NCI-H1048 (cell line): ENCODE results near the gene PAPOLB.

ENCODE experiments used
- DNase-seq: peaks from one replicate; lab custom pipeline; 2025; lab: John Stamatoyannopoulos, UW

PAPOLB gene

DNA sequence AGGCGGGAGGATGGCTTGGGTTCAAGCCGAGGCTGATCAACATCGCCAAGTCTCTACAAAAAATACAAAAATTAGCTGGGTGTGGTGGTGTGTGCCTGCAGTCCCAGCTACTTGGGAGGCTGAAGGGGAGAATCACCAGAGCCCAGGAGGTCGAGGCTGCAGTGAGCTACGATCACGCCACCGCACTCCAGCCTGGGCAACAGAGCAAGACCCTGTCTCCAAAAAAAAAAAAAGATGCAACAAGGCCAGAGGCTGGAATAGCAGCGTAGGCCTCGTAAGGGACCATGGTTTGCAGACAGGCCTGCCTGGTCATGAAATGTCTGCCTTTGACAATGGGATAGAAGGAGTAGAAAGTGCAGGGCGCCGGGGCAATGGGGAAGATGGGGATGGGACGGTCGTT, 20.0 kb downstream of the PAPOLB start:
- DNase-seq, result no peak

DNA sequence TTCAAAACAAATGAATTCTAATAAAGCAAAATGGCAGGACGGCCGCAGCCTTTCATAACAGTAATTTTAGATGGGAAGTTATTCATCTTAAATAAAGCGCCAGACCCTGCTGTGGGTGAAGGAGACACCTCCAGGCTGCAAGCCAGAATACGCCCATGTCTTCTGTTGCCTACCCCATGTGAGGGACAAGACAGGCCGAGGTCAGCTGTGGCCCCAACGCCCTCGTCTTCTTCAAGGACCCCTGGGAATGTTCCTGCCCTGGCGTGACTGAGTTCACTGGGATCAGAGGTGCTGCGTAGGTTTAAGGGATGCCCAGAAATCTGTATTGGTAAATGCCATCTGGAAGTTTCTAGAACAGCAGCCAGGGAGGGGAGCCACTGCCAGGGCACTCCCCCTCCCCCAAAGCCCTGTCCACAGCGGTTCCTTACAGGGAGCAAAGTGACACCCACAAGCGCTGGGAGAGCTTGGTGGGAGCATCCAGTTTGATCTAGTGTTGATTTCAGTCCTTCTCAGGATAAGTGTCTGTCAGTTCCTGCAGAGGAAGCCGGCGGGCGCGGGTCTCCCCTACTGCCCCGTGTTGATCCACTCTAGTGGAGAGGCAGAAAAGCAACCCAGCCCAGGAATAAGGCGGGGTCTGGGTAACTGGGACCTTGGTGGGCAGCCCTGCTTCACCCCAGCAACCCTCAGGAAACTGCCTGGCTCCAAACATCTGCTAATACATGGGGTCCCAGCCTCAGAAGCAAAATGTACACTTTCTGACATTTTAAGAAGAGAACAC, 20.6 kb downstream of the PAPOLB start:
- DNase-seq, result no peak

DNA sequence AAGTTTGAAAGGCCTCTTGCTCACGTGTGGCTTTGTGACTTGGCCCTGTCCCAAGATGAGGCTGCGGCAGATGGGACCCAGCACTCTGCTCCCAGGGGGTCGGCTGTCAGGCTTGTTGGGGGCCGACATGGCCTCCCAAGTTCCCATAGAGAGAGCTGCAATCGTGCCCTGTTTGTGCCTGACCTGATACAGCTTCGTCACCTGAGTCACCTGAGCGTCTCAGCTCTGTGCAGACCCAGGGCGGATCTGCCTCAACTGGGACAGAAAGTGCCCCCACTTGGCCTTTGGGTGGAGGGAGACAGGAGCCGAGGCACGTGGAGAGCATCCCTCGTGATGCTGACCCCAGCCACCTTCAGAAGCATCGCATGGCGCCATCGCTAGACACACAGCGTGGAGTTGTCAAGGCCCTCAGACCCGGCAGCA, 21.7 kb downstream of the PAPOLB start:
- no peak for DNase-seq

DNA sequence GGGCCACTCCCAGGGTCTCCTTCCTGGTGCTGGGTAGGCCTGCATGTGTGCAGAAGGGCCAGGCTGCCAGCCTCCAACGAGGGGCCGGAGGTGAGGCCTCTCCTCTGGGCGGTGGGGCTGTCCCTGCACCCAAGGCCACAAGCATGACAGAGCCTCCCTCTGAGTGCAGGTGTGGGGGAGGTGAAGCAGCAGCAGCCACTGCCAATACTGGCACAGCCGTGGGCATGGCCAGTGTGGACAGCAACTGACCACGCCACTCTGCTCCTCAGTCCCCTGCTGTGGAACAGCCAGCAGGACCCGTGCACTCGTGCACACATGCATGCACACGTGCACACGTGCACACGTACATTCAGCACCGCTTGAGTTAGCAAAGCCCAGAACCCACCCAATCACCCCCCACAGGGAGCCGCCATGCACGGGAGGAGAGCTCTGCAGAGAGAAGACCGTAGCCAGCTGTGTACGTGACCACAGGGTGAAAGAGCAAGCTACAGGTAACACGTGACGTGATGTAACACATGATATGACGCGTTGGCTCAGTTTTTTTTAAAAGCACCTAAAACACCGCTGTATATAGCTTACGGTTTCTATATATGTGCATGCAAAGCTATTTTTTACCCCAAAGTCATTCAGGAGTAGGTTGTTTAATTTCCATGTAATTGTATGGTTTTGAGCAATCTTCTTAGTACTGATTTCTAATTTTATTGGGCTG, 23.1 kb downstream of the PAPOLB start:
- DNase-seq, result no peak

DNA sequence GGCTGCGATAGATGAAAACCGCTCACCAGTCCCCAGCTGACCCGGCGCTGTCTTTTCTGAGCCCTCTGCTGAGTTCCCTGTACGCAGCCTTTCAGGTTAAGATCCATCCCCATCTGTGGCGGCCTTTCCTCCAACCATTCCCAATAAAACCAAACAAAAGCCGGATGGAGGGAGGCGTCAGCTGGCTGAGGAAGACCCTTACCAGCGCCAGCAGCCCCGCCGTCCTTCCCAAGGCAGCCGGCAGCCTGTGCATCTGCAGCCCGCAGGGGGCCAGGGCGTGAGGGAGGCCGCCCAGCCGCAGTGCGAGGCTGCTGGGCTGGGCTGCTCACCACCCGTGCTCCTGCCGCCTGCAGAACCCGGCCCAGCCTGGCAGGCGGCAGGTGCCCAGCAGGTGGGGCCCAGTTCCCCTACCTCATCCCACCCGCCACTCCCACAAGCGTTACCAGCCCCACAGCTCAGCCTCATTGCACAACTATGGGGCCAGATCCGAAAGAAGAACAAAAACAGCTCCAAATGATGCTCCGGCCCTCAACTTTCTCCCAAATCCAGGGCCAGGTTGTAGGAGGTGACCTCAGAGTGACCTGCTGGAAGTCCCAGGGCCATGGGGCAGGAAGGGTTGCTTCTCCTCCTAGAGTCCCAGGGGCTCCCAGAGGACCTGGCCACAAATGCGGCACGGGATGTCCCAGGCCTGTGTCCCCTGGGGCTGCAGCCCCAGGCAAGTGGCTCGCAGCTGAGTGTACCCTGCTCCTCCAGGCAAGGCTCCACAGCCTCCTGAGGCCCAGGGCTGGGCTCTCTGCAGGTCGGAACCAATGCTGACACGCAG, 23.8 kb downstream of the PAPOLB start:
- DNase-seq, result no peak

DNA sequence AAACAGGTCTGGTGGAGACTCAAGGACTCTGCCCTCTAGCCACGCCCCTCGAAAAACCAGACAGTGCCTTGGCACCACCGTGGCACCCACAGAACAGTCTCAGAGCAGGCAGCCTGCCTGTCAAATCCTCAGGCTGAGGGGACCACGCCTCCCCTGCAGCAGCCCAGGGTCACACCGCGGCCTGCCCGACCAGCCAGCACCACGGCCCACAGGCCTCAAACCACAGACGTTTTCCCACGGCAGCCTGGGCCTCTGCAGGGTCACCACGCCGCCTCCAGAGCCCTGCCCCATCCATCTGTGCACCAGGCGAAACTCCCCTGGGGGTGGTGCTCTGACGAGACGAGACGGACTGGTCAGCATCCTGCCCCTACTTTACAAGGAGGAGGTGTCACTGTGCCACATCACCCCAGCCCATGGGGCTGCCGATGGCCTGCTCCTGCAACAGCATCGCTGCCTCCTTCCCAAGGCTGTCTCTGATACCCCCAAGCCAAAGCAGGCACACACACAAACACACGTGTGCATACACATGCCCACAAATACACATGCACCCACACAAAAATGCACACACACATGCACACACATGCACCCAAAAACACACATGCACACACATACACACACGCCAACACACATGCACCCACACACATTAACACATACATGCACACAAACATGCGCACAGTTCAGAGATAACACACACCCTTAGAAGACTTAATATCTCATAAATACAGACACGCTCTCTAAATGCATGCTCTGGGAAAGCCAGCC, 24.6 kb downstream of the PAPOLB start:
- DNase-seq, result no peak

DNA sequence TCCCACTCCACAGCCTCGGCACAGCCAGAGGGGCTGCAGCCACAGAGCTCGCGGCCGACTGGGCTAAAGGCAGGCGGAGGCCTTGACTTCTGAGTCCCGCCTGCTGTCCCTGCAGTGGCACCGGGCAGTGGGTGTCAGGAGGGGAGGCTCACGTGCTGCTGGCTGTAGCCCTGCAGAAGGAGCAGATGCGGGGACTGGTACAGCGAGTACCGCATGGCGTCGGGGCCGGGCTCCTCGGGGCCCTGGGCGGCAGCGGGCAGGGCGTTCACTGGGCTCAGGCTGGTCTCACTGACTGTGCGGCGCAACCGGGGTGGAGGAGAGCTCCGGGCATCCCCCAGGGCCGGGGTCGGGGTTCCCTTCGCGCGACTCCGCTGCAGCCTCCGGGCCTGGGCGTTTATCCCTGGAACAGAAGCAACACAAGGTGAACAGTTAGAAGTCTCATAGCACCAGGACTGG, 25.6 kb downstream of the PAPOLB start:
- no peak for DNase-seq

DNA sequence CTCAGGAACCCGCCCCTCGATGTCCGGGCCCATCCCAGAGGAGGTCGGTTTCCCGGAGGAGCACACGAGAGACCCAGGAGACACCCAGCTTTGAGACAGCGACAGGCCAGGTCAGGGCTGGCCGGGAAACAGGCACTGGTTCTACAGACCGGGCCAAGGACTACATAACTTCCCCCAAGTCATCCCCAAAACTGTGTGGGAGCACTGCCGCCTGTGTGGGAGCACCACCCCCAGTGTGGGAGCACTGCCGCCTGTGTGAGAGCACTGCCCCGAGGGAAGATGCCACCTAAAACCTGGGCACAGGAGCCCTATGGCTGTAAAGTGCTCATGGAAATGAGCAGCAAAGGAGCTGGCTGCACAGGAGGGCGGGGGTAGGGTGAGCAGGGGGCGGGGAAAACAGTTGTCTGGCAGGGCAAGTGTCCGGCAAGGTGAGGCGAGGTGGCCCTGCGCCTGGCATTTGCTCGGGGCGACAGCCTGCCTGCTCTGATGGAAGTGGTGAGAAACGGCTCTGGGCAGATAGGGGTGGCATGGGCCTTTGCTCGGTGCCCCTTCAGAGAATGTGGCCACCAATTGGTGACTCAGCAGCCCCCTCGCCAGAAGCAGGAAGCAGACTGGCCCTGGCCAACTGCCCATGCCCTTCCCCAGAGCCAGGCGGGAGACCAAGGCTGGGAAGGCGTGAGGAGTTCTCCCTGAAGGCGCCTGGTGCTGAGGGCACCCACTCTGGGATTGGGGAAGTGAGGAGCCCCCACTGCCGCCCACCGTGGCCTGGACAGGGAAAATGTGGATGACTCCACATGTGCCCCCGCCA, 26.2 kb downstream of the PAPOLB start:
- DNase-seq, result no peak

DNA sequence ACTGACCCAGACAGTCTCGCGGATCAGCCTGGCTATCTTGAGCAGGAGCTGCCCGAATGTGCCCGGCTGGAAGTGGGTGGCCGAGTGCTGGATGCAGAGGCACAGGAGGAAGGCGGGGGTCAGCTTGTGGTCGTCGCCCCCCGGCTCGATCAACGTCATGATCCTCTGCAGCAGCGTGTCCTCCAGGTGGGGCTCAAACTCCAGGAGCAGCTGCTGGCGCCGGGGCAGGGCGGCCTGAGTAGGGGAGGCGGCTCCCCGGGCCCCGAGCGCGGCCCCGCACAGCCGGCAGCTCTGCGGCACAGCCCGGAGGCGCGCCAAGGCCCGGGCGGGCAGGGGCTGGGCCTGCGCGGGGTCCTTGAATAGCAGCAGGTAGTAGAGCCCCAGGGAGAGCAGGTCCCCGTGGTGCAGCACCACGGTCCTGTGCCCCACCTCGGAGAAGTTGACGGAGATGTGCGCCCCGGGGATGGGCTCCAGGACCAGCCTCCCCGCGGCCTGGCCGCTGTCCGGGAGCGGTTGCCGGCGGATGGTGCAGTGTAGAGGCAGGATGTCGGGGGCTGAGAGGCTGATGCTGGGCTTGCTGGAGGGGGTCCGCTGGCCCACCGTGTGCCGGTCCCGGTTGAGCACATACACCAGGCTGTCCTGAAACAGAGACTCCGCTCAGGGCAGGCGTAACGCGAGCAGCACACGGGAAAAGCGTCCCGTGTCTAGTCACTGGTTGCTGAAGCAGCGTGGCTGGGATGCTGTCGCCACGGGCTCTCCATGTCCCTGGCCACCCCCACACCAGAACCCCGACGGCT, 27.0 kb downstream of the PAPOLB start:
- DNase-seq, result no peak

DNA sequence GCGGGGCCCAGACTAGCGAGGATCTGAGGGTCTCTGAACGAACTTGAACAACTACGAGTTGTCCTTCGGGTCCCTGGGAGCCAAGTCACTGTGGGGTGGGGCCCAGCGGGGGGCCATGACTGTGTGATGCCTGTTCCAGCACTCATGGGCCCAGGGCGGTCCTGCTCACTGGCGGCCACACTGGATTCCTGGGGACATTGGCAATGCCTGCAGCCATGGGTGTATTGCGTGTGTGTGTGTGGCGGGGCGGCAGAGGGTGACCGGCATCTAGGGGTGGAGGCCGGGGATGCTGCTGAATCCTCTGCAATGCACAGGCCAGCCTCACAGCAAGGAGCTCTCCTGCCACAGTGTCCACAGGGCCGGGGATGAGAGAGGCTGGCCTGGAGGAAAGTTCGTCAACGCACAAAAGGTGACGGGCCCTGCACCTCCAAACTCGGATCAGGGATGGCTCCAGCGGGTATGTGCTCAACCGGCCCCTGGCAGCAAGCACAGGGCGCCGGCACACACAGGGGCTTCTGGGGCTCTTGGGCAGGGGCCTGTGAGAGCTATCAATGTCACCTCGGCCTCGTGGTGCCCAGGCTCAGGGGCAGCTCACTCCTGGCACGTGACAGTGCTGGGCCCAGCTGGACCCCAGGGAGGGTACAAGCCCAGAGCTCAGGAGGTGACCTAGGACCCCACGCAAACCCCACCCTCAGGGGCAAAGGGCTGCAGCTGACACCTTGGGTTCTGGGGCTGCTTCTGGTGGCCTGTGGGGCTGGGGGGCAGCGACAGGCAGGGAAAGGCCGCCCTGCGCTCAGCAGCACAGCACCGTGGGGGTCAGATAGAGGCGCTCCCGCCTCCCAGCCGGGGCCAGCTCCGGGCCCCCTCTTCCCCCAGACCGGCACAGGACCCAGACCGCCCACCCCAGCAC, 27.9 kb downstream of the PAPOLB start:
- DNase-seq, result no peak

DNA sequence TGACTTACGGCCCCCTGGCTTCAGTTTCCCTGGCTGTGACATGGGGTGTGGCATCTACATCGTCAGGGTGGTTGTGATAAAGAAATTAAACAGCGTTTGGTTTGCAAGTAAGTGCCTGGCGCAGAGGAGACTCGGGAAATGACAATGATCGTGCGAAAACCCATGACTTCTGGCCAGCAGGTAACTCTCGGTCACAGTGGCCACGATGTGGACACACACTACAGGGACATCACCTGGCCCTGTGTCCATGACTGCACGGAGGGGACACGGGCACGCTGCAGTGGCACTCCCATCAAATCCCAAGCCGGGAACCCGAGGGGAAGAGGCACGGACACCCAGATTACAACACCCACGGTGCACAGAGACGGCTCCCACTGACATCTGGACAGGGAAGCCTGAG, 28.7 kb downstream of the PAPOLB start:
- no peak for DNase-seq

DNA sequence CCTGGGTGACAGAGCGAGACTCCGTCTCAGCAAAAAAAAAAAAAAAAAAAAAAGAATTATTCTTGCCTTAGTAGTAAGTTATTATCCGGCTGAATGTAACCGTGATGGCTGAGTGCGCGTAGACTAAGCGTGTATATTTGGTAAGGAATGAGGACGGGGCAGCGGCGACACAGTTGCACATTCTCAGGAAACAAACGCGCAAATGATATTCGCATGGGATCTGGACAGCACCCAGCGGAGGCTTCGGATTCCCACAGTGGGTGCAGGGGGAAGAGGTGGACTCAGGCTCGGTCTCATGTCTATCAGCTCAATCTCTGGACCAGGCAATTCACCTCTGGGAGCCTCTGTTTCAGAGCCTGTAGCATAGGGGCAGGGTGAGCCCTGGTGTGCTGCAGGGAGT, 29.1 kb downstream of the PAPOLB start:
- no peak for DNase-seq

DNA sequence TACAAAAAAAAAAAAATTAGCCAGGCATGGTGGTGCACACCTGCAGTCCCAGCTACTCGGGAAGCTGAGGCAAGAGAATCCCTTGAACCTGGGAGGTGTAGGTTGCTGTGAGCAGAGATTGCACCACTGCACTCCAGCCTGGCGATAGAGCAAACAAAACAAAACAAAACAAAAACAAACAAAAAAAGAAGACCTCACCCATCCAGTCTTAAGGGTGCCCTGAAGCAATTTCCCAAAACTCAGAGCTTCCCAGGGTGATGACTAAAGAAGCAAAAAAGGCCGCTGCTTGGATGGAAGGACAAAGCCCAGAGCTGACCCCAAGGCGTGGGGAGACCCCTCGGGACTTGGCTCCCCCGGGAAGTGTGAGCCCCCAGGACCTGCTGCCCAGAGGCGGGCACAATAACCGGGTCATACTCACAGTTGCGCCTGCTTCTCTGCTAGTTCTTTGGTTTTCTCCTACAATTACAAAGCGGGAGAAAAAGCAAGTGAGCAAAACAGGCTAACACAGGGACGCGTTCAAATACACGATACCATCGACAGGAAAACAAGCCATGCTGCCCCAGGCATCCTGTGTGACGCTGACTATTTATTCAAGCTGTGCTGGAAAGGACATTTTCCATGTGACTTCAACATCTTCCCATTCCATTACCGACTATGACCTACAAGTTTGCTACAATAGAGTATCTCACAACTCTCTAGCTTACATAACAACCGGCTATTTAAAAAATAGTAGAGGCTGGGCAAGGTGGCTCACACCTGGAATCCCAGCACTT, 29.9 kb downstream of the PAPOLB start:
- no peak for DNase-seq

DNA sequence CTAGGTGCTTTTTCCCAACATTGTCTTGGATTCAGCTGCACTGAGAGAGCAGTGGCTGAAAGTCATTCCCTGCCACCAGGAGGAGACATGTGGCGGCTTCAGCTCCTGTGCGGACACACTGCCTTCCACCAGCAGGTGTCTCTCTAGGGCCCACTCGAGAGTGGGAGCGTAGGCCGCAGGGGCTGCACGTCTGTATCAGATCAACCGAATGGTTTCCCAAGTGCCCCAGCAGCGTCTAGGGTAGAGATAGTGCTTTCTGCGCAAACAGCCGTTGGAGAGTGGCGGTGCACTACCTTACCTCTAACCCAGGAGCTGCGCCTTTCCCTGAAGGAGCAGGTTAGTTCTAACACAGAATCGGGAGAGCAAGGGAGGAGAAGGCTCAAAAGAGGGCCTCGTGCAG, 31.7 kb downstream of the PAPOLB start:
- no peak for DNase-seq

DNA sequence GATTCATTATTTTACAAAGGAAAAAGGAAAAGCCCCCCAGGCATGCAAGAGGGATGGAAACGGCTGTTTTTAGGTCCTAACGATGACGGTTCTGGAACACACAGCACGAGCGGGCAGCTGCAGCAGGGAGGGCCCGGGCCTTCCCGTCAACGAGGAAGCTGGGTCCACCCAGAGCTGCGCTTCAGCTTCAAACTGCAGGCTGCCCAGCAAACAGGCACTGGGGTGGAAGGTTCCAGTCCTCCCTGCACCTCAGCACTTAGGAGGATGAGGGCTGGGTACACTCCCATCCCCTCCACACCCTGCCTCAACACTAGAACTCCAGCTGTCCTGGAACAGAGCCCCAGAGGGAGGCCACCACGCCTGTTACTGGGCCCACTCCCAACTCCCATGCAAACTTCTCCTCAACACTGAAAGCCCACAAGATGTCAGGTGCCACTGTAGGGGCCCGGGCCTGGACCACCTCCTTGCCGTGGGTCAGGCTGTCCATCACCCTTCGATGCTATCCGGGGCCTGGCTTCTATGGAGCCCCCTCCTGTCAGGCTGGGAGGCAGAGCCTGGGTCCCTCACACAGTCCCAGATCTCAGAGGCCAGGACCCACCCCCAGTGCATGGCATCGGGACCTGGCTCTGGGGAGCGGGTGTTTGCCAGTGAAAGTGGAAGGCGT, 33.0 kb downstream of the PAPOLB start:
- DNase-seq, result no peak

DNA sequence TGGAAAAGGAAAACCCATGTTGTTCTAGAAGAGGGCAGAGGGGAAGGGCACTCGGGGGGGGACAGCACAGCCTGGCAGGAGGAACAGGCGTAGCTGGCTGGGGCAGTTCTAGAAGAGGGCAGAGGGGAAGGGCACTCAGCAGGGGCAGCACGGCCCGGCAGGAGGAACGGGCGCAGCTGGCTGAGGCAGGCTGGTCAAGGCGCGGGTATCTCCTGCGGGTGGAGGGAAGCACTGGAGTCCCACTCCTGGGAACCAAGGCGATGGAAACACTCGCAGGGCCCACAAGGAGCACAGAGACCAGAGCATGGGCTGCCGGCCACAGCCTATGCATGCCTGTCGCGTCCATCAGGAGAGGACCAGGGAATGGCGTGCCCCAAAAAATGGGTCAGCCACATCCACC, 36.7 kb downstream of the PAPOLB start:
- DNase-seq, result no peak

DNA sequence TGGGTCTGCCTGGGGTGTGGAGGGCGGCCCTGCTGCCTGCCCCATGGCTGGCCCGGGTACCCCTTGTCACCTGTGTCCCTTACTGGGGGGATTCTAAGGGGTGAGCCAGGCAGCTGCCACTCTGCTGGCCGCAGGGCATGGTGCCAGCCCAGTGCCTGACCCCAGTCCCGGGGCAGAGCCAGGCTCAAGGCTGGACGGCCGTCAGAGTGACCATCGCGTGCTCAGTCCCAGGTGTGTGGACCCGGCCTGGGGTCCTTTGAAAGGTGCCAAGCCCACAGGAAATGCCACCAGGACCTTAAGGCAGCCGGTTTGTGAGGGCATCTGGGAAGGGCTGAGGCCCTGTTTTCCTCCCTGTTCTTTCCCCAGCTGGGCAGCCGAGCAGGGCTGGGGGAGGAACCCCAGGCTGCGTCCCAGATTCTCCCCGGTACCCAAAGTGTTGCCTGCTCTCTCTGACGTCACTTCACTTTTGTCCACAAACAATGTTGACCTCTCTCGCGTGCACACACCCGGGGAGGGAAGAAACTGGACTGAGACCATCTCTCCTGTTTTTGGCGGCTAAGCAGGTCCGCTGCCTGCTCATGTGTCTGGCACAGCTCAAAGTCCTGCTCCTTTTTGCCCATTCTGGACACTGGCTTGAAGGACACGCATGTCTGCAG, 37.6 kb downstream of the PAPOLB start:
- no peak for DNase-seq
